ENCODE data around the gene KLHL2. TPM values are rescaled to one million over a fixed set of nuclear protein-coding genes. Genes with fewer than 3 reads are reported as not detected.

The KLHL2 gene
- total RNA-seq, 1 experiment from 2014 or later: 23.7 TPM

GRCh38 chr4:165359506-165359905, 152.1 kb downstream of the KLHL2 start:
- no peak overlapping the region for H3K27ac ChIP-seq (ENCODE audit: low read depth, low read length, poor library complexity, severe bottlenecking)
- no peak for DNase-seq (ENCODE audit: low spot score)
- H3K4me3 ChIP-seq (ENCODE audit: low read depth, low read length, poor library complexity, severe bottlenecking): no peak overlapping the region
- no peaks in the 10 kb centered on the region for H3K36me3 ChIP-seq (ENCODE audit: insufficient read depth, low read length, poor library complexity, severe bottlenecking)
- no peaks in the 10 kb centered on the region for H3K27me3 ChIP-seq (replicated peaks; ENCODE audit: insufficient read depth, low read depth, low read length, poor library complexity)
- intact Hi-C loops (cut with micrococcal nuclease; ENCODE audit: unreplicated experiment): no loop called here
- ChIA-PET CTCF (no interaction called here), POLR2A (ENCODE audit: low non-redundant PET) (no interaction called here)
- H3K9me3 ChIP-seq (ENCODE audit: low read depth, low read length, poor library complexity, severe bottlenecking): no peaks in the 10 kb centered on the region
- no peaks in the 10 kb centered on the region for H3K4me1 ChIP-seq (ENCODE audit: insufficient read depth, low read length, poor library complexity, severe bottlenecking)
- TF ChIP-seq EZH2 (IDR thresholded peaks at IDR 0.05; ENCODE audit: borderline replicate concordance, low read depth, low read length, poor library complexity, severe bottlenecking): no peak
- no peak for TF ChIP-seq CTCF (conservative IDR thresholded peaks at IDR 0.05; ENCODE audit: low read depth, low read length)
- BruUV-seq (replicated peaks): no TSS peak

GRCh38 chr4:165360041-165360695, 152.8 kb downstream of the KLHL2 start:
- no peaks in the 10 kb centered on the region for H3K36me3 ChIP-seq (ENCODE audit: insufficient read depth, low read length, poor library complexity, severe bottlenecking)
- no peak overlapping the region for H3K27ac ChIP-seq (ENCODE audit: low read depth, low read length, poor library complexity, severe bottlenecking)
- intact Hi-C loops (cut with micrococcal nuclease; ENCODE audit: unreplicated experiment): no loop called here
- no peaks in the 10 kb centered on the region for H3K27me3 ChIP-seq (replicated peaks; ENCODE audit: insufficient read depth, low read depth, low read length, poor library complexity)
- H3K4me1 ChIP-seq (ENCODE audit: insufficient read depth, low read length, poor library complexity, severe bottlenecking): no peaks in the 10 kb centered on the region
- TF ChIP-seq CTCF (conservative IDR thresholded peaks at IDR 0.05; ENCODE audit: low read depth, low read length) (no peak), EZH2 (IDR thresholded peaks at IDR 0.05; ENCODE audit: borderline replicate concordance, low read depth, low read length, poor library complexity, severe bottlenecking) (no peak)
- ChIA-PET POLR2A (ENCODE audit: low non-redundant PET) (no interaction called here), CTCF (no interaction called here)
- no peak overlapping the region for H3K4me3 ChIP-seq (ENCODE audit: low read depth, low read length, poor library complexity, severe bottlenecking)
- no peak for DNase-seq (ENCODE audit: low spot score)
- H3K9me3 ChIP-seq (ENCODE audit: low read depth, low read length, poor library complexity, severe bottlenecking): no peaks in the 10 kb centered on the region
- no TSS peak for BruUV-seq (replicated peaks)

GRCh38 chr4:165360985-165361670, 153.8 kb downstream of the KLHL2 start:
- no TSS peak for BruUV-seq (replicated peaks)

More at GRCh38 chr4:165360985-165361670, 153.8 kb downstream of the KLHL2 start:
- no peaks in the 10 kb centered on the region for H3K9me3 ChIP-seq (ENCODE audit: low read depth, low read length, poor library complexity, severe bottlenecking)
- no peaks in the 10 kb centered on the region for H3K36me3 ChIP-seq (ENCODE audit: insufficient read depth, low read length, poor library complexity, severe bottlenecking)
- H3K4me3 ChIP-seq (ENCODE audit: low read depth, low read length, poor library complexity, severe bottlenecking): no peak overlapping the region
- TF ChIP-seq EZH2 (IDR thresholded peaks at IDR 0.05; ENCODE audit: borderline replicate concordance, low read depth, low read length, poor library complexity, severe bottlenecking) (no peak), CTCF (conservative IDR thresholded peaks at IDR 0.05; ENCODE audit: low read depth, low read length) (no peak)
- H3K4me1 ChIP-seq (ENCODE audit: insufficient read depth, low read length, poor library complexity, severe bottlenecking): no peaks in the 10 kb centered on the region
- no peak overlapping the region for H3K27ac ChIP-seq (ENCODE audit: low read depth, low read length, poor library complexity, severe bottlenecking)
- no peak for DNase-seq (ENCODE audit: low spot score)
- H3K27me3 ChIP-seq (replicated peaks; ENCODE audit: insufficient read depth, low read depth, low read length, poor library complexity): no peaks in the 10 kb centered on the region
- ChIA-PET POLR2A (ENCODE audit: low non-redundant PET) (no interaction called here), CTCF (no interaction called here)
- intact Hi-C loops (cut with micrococcal nuclease; ENCODE audit: unreplicated experiment): no loop called here
